ENCODE results near the gene PSMB1. TPM values are rescaled to one million over a fixed set of nuclear protein-coding genes. Genes with fewer than 3 reads are reported as not detected.

The PSMB1 gene
- total RNA-seq, 4 donors from 2014 or later: 152 to 258 (median 213) TPM

DNA sequence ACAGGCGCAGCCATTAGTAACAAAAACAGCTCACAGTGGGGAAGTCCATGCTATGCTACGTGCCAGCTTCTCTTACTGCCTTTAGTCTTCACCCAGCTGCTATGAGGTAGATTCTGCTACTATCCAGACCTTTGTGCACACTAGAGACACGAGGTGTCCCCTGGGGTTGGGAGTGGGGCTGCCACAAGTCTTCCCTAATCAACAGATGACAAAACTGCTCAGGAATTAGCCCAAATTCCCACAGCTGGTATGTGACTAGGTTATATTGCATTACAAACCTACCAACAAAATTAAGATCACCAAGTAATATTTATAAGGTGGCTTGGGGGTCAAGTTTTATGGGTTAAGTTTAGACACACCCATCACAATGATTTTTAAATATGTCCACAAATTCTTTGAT is 63.3 kb downstream of the PSMB1 start:
- 59 to 81% methylated on average over 3 of the region's 3 CpGs for WGBS, 2 donors
- H3K9me3 ChIP-seq: no peaks in the 10 kb centered on the region
- no peak overlapping the region for H3K27ac ChIP-seq
- peaks cover 0 to 28% (median 0%) of the 10 kb centered on the region in 4 donors for H3K27me3 ChIP-seq
- H3K36me3 ChIP-seq: no peaks in the 10 kb centered on the region
- no peaks in the 10 kb centered on the region for H3K4me1 ChIP-seq
- intact Hi-C loops (cut with DNase I): no loop called here
- H3K4me3 ChIP-seq: no peak overlapping the region
- TF ChIP-seq, protein P1, sequence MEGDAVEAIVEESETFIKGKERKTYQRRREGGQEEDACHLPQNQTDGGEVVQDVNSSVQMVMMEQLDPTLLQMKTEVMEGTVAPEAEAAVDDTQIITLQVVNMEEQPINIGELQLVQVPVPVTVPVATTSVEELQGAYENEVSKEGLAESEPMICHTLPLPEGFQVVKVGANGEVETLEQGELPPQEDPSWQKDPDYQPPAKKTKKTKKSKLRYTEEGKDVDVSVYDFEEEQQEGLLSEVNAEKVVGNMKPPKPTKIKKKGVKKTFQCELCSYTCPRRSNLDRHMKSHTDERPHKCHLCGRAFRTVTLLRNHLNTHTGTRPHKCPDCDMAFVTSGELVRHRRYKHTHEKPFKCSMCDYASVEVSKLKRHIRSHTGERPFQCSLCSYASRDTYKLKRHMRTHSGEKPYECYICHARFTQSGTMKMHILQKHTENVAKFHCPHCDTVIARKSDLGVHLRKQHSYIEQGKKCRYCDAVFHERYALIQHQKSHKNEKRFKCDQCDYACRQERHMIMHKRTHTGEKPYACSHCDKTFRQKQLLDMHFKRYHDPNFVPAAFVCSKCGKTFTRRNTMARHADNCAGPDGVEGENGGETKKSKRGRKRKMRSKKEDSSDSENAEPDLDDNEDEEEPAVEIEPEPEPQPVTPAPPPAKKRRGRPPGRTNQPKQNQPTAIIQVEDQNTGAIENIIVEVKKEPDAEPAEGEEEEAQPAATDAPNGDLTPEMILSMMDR (IDR thresholded peaks at IDR 0.05): no peak
- TF ChIP-seq POLR2A (IDR thresholded peaks at IDR 0.05): no peak
- no peak for DNase-seq

DNA sequence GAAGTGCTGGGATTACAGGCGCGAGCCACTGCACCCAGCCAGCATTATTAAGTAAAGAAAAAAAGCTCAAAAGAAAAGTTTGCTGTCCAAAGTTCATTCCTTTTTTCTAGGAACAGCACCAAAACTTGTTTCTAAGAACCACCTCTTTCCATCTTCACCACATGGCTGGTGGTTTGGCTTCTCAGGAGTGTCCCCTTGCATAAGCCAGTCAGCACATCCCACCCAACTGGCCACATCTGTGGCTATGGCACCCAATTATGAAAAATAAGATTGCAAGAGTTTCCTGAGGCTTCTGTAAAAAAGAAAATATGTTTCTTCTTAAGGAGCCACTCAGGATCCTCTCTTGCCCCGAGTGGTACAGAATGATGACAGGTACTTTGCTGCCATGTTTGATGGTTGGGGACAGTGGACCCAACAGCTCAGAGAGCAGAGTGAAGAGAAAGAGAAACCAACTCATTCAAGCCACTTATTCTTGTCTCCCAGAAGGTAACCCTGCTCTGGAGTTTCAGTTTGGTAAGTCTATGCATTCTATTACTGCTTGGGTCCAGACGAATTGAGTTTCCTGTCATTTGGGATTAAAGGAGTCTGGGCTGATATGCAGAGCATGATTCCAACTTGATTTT is 65.3 kb downstream of the PSMB1 start:
- TF ChIP-seq POLR2A (IDR thresholded peaks at IDR 0.05): no peak
- TF ChIP-seq, protein P1 (IDR thresholded peaks at IDR 0.05): no peak
- intact Hi-C loops (cut with DNase I): no loop called here
- H3K27me3 ChIP-seq: peaks cover 0 to 23% (median 0%) of the 10 kb centered on the region in 4 donors
- DNase-seq: no peak
- WGBS, 2 donors: 65 to 76% methylated on average over 4 of the region's 4 CpGs
- no peak overlapping the region for H3K4me3 ChIP-seq
- no peaks in the 10 kb centered on the region for H3K36me3 ChIP-seq
- no peak overlapping the region for H3K27ac ChIP-seq
- H3K9me3 ChIP-seq: no peaks in the 10 kb centered on the region
- no peaks in the 10 kb centered on the region for H3K4me1 ChIP-seq

- no peak for TF ChIP-seq POLR2A (IDR thresholded peaks at IDR 0.05)
- TF ChIP-seq, protein P1 (IDR thresholded peaks at IDR 0.05): no peak
- intact Hi-C loops (cut with DNase I): no loop called here
- 78 to 84% methylated on average over 5 of the region's 5 CpGs for WGBS, 2 donors
- no peaks in the 10 kb centered on the region for H3K4me1 ChIP-seq
- DNase-seq: no peak
- H3K4me3 ChIP-seq: no peak overlapping the region
- H3K27me3 ChIP-seq: peaks cover 0 to 12% (median 0%) of the 10 kb centered on the region in 4 donors
- H3K36me3 ChIP-seq: no peaks in the 10 kb centered on the region
- no peaks in the 10 kb centered on the region for H3K9me3 ChIP-seq
- no peak overlapping the region for H3K27ac ChIP-seq
Measured at GRCh38 chr6:170485159-170485558, 67.9 kb downstream of the PSMB1 start.

Other genes starting within 250 kb of the PSMB1 start
- 10 to 100 TPM in 3 of 4 donors, 1 to 10 TPM in 1; 8.4 to 25.6 (median 12.9) TPM for gene FAM120B, start 246.5 kb downstream of the PSMB1 start, total RNA-seq
- gene TBP, start 1.1 kb upstream of the PSMB1 start, total RNA-seq: 10 to 100 TPM; 10.6 to 20.0 (median 15.0) TPM
- 10 to 100 TPM; 41.0 to 71.3 (median 60.7) TPM for gene PDCD2, start 31.3 kb upstream of the PSMB1 start, total RNA-seq